GM12864 (cell line): Measurements from ENCODE around the gene PLEKHA7.

ENCODE experiments used
- DNase-seq: peaks from one replicate; pipeline ENCODE4 v3.0.0-alpha.2; 2011; ENCODE audit warnings: low read depth
- H3K4me3 ChIP-seq: 2 replicates; pipeline ENCODE4 v1.5.1; 2011; ENCODE audit warnings: mild to moderate bottlenecking, low read depth, low read length, control low read depth
- CTCF ChIP-seq: IDR thresholded peaks from 2 replicates; pipeline ENCODE4 v1.5.1; 2011; ENCODE audit warnings: low read depth, mild to moderate bottlenecking, moderate library complexity, low read length, control low read depth, inconsistent platforms; ENCODE audit errors: missing control alignments

PLEKHA7 gene

GRCh38 chr11:16928044-16928443 is 86.2 kb downstream of the PLEKHA7 start:
- H3K4me3 ChIP-seq: no peak overlapping the region
- TF ChIP-seq CTCF: no peak
- no peak for DNase-seq

GRCh38 chr11:16926883-16927626 is 87.2 kb downstream of the PLEKHA7 start:
- TF ChIP-seq CTCF: no peak
- no peak overlapping the region for H3K4me3 ChIP-seq
- no peak for DNase-seq

GRCh38 chr11:16925561-16926065 is 88.6 kb downstream of the PLEKHA7 start:
- no peak for TF ChIP-seq CTCF
- DNase-seq: no peak
- peak overlapping the region; percentile 47 for H3K4me3 ChIP-seq

- TF ChIP-seq CTCF: no peak
- no peak for DNase-seq
- peak overlapping the region; percentile 47 for H3K4me3 ChIP-seq
These were observed 89.2 kb downstream of the PLEKHA7 start for GRCh38 chr11:16924826-16925560.

GRCh38 chr11:16924462-16924825 is 89.8 kb downstream of the PLEKHA7 start:
- no peak for TF ChIP-seq CTCF
- H3K4me3 ChIP-seq: peak overlapping the region; percentile 47

GRCh38 chr11:16923987-16924386 is 90.2 kb downstream of the PLEKHA7 start:
- TF ChIP-seq CTCF: no peak
- no peak for DNase-seq
- H3K4me3 ChIP-seq: peak overlapping the region; percentile 47

More at GRCh38 chr11:16924462-16924825, 89.8 kb downstream of the PLEKHA7 start:
- DNase-seq: no peak
